Astrocyte (in vitro differentiated cells and primary cell): ENCODE measurements around the gene C6orf15.

Experiments used
- CTCF ChIP-seq: IDR thresholded peaks from 2 replicates; pipeline ENCODE4 v1.5.1; 2011; ENCODE audit warnings: low read depth, mild to moderate bottlenecking, inconsistent platforms, low read length, moderate library complexity; ENCODE audit not compliant: insufficient read depth
- EZH2 ChIP-seq: IDR thresholded peaks from 2 replicates; pipeline ENCODE4 v1.6.1; 2012; ENCODE audit warnings: mild to moderate bottlenecking, low read length, inconsistent platforms; ENCODE audit not compliant: insufficient read depth

DNA sequence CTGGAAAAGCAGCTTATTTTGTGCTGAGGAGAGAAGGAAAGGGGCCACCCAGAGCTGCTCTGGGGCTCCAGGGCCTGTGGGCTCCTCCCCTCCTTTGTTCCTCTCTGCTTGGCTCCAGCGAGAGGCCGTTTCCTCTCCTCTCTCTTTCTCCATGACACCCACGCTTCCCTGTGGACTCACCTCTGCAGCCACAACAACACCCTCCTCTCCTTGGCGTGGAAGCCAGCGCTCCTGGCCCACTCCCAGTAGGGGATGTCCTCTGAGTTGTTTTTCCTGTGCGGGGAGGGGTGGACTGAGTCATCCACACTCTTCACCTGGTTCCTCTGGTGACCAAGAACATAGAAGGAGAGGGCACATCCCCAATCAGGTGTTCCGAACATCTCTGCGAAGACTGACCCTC is 12.8 kb upstream of the C6orf15 start:
- no peak for TF ChIP-seq CTCF
- TF ChIP-seq EZH2, result no peak
